C4-2B (cell line): ENCODE results near the gene OR8J1.

Experiments
- CTCF ChIP-seq: fragments of 450-650 bp; conservative IDR thresholded peaks from 2 replicates; pipeline ENCODE4 v1.5.1; 2017; ENCODE audit warnings: mild to moderate bottlenecking
- ZFX ChIP-seq: fragments of 450-650 bp; IDR thresholded peaks from 2 replicates; pipeline ENCODE4 v1.6.1; 2017

- TF ChIP-seq CTCF (no peak), ZFX (no peak)
Measured at GRCh38 chr11:56340289-56340688, 13.8 kb upstream of the OR8J1 start.
